HuH-7.5 (cell line): ENCODE measurements around the gene DNAH2.
"Not testable (repeated sequence)": the region's sequence is repeated elsewhere in the genome, so short reads cannot be mapped to it uniquely, and the experiment has no call there.

Experiments
- DNase-seq: peaks from one replicate; pipeline ENCODE4 v3.0.0; 2011; ENCODE audit warnings: low spot score

Gene DNAH2

DNA sequence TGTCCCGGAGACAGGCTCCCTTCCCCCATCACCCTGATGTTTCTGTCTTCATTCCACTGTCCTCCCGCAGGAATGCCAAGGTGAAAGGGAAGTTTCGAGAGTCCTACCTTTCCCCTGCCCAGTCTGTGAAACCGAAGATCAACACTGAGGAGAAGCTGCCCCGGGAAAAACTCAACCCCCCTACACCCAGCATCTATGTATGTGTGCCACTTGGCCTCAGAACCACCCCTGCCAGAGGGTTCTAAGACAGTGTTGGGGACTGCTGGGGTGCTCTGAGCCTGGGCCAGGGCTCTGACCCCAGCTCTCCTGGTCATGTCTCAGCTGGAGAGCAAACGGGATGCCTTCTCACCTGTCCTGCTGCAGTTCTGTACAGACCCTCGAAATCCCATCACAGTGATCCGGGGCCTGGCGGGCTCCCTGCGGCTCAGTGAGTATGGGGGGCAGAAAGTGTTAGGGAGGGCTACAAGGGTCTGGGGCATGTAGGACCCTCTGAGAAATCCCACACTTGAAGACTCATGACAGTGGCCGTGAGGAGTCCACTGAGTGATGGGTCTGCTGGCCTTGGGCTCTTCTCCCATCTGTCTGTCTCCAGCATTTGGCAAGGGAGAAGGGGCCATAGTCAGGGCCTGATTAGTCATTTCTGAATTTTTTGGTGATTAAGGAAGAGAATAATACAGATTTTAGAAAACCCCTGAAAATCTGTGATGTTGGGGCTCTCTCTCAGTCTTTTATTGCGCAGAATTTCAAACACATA is 132.4 kb downstream of the DNAH2 start:
- DNase-seq = no peak

DNA sequence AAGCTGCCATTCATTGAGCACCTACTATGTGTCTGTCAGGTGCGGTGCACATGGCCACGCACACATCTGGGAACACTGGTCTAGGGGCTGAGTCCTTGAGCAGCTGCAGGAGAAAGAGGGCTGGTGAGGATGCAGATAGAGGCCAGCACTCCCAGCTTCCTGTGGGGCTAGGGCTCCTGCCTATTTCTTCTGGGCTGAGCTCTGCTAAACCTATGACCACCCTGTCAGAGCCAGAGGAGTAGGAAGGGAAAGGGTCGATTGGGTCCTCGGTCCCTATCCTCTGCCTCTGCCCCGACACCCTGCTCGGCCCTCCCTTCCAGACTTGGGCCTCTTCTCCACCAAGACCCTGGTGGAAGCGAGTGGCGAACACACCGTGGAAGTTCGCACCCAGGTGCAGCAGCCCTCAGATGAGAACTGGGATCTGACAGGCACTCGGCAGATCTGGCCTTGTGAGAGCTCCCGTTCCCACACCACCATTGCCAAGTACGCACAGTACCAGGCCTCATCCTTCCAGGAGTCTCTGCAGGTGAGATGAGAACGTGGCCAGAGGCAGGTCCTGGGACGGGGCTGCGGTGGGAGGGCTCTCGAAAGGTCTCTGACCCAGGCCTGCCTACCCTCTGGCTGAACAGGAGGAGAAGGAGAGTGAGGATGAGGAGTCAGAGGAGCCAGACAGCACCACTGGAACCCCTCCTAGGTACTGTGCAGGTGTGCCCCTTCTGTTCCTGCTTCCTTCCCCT is 133.3 kb downstream of the DNAH2 start:
- no peak for DNase-seq

DNA sequence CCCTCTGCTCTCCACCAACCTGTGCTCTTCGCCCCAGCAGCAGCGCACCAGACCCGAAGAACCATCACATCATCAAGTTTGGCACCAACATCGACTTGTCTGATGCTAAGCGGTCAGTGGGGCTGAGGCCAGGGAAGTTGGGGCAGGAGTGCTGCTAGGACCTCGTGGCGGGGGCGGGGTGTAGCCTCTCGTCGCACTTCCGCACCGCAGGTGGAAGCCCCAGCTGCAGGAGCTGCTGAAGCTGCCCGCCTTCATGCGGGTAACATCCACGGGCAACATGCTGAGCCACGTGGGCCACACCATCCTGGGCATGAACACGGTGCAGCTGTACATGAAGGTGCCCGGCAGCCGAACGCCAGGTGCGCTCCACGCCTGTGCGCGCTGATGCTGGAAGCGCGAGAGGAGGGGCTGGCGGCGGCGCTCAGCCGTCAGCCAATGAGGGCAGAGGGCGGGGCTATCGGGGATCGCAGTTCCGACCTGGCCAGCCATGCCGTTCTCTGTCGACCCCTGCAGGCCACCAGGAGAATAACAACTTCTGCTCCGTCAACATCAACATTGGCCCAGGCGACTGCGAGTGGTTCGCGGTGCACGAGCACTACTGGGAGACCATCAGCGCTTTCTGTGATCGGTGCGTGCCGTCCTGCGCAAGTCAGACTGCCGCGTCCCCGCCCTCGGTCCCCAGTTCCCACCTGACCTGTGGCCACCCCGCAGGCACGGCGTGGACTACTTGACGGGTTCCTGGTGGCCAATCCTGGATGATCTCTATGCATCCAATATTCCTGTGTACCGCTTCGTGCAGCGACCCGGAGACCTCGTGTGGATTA is 134.1 kb downstream of the DNAH2 start:
- peak; percentile 70 for DNase-seq

DNA sequence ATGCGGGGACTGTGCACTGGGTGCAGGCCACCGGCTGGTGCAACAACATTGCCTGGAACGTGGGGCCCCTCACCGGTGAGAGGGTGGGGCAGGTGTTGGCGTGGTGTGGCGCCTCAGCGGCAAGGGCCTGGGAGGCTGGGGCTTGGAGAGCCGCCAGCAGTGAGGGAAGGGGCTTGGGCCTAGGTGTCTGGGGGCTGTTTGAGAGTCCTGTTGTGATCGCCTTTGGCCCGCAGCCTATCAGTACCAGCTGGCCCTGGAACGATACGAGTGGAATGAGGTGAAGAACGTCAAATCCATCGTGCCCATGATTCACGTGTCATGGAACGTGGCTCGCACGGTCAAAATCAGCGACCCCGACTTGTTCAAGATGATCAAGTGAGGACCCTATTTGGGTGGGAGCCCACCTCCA is 134.7 kb downstream of the DNAH2 start:
- no peak for DNase-seq

DNA sequence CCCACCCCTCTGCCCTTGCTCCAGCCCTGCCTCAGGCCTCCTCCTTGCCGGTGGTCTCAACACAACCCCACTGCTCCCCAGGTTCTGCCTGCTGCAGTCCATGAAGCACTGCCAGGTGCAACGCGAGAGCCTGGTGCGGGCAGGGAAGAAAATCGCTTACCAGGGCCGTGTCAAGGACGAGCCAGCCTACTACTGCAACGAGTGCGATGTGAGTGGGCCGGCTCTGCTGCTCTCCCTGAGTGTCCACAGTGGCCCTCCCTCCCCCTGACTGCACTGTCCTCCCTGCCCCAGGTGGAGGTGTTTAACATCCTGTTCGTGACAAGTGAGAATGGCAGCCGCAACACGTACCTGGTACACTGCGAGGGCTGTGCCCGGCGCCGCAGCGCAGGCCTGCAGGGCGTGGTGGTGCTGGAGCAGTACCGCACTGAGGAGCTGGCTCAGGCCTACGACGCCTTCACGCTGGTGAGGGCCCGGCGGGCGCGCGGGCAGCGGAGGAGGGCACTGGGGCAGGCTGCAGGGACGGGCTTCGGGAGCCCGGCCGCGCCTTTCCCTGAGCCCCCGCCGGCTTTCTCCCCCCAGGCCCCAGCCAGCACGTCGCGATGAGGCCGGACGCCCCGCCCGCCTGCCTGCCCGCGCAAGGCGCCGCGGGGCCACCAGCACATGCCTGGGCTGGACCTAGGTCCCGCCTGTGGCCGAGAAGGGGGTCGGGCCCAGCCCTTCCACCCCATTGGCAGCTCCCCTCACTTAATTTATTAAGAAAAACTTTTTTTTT is 135.6 kb downstream of the DNAH2 start:
- DNase-seq = no peak

DNA sequence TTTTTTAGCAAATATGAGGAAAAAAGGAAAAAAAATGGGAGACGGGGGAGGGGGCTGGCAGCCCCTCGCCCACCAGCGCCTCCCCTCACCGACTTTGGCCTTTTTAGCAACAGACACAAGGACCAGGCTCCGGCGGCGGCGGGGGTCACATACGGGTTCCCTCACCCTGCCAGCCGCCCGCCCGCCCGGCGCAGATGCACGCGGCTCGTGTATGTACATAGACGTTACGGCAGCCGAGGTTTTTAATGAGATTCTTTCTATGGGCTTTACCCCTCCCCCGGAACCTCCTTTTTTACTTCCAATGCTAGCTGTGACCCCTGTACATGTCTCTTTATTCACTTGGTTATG is 136.1 kb downstream of the DNAH2 start:
- no peak for DNase-seq

DNA sequence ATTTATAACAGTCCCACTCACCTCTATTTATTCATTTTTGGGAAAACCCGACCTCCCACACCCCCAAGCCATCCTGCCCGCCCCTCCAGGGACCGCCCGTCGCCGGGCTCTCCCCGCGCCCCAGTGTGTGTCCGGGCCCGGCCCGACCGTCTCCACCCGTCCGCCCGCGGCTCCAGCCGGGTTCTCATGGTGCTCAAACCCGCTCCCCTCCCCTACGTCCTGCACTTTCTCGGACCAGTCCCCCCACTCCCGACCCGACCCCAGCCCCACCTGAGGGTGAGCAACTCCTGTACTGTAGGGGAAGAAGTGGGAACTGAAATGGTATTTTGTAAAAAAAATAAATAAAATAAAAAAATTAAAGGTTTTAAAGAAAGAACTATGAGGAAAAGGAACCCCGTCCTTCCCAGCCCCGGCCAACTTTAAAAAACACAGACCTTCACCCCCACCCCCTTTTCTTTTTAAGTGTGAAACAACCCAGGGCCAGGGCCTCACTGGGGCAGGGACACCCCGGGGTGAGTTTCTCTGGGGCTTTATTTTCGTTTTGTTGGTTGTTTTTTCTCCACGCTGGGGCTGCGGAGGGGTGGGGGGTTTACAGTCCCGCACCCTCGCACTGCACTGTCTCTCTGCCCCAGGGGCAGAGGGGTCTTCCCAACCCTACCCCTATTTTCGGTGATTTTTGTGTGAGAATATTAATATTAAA is 136.7 kb downstream of the DNAH2 start:
- no peak for DNase-seq

DNA sequence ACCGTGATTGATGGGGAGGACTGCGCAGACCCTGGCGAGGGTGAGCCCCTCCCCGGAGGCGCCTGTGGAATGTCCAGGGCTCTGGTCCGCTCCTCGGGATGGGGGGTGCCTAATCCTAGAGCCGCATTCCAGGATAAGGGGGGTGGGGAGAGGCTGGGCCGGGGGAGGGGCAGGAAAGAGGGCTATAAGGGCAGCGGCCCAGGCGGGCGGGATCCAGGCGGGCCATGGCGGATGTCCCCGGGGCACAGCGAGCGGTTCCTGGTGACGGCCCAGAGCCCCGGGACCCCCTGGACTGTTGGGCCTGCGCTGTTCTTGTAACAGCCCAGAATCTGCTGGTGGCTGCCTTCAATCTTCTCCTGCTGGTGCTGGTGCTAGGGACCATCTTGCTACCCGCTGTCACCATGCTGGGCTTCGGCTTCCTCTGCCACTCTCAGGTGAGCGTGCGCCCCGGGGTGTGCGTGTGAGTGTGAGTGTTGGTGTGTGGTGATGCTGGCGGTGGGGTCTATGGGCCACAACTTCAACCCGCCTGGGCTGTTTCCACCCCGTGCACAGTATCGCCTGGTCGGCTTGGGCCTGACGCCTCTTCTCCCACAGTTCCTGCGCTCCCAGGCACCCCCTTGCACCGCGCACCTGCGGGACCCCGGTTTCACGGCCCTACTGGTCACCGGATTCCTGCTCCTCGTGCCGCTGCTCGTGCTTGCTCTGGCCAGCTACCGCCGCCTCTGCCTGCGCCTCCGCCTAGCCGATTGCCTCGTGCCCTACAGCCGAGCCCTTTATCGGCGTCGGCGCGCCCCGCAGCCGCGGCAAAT is 137.5 kb downstream of the DNAH2 start, which contains the start of gene TMEM88:
Gene TMEM88, plus strand, starts transcription at position 216 of the 809 bp plus-strand sequence. Its CDS starts 9 bp downstream, at position 225.
- no peak for DNase-seq

DNA sequence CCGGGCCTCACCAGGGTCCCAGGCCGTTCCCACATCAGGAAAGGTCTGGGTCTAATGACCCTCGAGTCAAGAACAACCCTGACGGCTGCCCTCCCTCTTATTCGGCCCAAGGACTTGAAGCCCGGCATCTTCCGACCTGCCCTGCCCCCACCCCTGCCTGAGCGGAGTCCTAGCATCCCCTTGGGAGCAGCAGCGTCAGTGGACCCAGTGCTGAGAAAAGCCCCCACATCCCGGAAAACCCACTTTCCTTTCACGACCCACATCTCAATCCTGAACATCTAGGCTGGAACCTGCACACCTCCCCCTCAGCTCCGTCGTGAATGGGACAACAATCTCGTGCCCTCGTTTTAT is 138.1 kb downstream of the DNAH2 start:
- no peak for DNase-seq

DNA sequence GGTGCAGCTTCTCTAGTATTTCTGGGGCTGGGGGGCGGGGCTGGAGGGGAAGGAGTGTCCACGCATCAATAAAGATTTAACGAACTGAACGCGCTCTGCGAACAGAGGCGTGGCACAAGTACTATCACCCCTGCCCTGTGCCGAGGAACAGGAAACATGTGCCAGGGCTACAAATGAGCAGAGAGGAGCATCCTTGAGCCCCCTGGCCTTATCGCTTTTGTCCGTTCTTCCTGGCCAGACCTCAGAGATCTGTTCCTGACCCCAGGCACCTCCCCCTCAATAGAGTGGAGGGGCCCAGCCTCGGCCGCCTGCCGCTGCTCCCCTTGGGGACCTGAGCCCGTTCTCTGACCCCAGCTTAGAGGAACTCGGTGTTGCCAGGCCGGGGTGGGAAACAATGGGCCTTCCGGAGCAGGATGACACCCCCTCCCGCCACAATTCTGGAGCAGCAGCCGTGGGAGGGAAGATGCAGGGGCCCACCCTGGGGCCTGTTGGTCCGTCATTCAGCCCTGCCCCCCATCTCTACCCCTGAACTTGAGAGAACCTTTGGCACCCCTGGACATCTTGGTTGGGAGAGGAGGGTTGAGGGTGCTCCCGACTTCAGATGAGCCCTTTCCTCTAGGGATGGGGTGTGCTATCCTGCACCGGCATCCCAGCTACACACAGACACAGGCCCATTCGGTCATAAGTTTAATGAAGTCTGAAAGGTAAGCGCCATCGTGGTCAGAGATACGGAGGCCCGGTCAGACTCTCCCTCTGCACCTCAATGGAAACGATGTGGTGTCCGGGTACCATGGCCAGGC is 138.7 kb downstream of the DNAH2 start:
- DNase-seq = no peak

DNA sequence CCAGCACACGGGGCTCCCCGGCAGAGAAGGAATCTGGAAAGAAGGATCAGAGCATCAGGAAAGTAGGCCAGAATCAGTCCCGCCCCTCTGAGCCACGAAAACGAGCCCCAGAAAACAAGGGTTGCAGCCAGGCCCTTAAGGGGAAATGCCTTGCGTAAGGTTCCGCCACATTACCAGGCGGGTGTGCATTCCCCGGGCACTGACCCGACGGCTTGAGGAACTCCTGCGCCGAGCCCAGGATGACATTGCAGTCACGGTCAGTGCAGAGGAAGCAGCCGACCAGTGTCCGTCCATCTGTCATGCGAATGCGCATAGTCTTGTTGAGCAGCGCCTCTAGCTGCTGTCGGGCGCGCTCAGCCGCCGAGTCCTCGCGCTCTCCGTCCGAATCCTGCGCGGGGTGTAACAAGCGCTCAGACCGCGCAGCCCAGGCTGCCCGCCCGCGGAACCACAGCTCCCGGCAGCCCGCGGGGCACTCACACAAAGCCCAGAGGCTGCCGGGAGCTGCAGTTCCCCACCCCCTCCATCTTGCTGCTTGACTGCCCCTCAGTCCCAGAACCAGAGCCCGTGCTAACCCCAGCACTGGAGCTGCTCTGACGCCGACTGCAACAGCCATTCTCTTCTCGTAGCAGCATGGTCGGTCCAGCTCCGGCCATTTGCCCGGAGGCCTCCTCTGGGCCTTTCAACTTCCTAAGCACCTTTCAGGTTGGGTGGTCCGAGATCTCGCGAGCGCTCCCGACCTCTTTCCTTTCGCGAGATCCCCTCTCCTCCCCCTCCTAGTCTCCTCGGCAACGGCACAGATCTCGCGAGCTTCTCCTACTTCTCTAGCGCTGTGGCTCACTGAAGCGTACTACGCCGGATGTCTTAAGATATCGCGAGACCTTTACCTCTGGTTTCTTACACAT is 139.5 kb downstream of the DNAH2 start, which contains the start of gene NAA38:
Gene NAA38, minus strand, starts transcription at position 749 of the 902 bp plus-strand sequence. Its CDS starts 96 bp downstream, at position 653.
- peak; percentile 84 for DNase-seq

DNA sequence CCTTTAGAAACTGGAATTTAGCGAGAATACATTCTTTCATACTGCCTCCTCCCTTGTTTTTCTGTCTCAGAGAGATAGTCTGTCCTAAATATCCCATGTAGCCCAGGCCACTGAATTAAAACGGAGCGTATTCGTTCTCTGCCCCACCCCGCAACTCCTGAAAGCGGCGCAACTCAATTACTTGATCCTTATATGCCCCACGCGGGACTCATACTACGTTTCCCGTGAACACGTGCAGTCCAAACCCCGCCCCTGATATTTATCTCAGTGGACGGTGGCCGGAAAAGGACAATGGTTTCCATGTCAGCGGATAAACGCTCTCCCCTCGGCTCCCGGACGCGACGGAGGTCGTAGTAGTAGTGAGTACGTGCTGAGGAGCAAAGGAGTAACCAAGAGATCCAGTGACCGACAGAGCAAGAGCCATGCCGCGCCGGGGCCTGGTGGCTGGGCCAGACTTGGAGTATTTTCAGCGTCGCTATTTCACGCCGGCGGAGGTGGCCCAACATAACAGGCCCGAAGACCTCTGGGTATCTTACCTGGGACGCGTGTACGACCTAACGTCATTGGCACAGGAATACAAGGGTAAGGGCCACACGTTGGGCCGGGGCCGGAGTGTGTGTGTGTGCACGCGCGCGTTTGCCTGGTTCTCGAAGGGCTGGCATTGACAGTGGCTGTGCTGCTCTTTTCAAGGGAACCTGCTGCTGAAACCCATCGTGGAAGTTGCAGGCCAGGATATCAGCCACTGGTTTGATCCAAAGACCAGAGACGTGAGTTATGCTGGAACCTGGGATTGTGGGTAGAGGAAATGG is 140.4 kb downstream of the DNAH2 start, which contains the start of gene CYB5D1:
Gene CYB5D1, plus strand, starts transcription at position 291 of the 809 bp plus-strand sequence. Its CDS starts 132 bp downstream, at position 423.
- peak; percentile 48 for DNase-seq

DNA sequence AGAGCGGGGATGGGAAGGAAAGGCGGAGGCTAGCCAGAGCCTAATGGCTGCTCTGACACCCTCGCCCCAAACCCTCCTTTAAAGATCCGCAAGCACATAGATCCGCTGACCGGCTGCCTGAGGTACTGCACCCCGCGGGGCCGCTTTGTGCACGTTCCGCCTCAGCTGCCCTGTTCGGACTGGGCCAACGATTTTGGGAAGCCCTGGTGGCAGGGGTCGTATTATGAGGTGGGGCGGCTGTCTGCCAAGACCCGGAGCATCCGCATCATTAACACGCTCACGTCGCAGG is 140.9 kb downstream of the DNAH2 start:
- DNase-seq = no peak

DNA sequence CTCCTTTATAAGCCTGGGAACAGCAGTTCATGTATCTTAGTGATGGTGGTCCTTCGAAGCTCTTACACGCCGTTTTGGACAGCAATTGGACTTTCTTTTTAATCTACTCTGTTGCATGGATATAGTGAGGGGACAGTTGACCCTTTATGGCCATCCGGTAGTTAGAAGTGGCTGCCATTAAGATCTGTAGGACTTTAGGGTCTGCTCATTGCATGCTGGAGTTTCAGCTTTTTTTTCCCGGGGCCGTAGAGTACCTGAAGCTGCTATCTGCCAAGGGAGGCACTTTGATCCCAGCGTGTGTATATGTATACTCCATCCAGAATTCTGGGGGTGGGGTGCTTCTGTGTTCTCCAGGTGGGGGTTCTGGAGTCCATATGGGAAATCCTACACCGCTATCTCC is 141.5 kb downstream of the DNAH2 start:
- no peak for DNase-seq

DNA sequence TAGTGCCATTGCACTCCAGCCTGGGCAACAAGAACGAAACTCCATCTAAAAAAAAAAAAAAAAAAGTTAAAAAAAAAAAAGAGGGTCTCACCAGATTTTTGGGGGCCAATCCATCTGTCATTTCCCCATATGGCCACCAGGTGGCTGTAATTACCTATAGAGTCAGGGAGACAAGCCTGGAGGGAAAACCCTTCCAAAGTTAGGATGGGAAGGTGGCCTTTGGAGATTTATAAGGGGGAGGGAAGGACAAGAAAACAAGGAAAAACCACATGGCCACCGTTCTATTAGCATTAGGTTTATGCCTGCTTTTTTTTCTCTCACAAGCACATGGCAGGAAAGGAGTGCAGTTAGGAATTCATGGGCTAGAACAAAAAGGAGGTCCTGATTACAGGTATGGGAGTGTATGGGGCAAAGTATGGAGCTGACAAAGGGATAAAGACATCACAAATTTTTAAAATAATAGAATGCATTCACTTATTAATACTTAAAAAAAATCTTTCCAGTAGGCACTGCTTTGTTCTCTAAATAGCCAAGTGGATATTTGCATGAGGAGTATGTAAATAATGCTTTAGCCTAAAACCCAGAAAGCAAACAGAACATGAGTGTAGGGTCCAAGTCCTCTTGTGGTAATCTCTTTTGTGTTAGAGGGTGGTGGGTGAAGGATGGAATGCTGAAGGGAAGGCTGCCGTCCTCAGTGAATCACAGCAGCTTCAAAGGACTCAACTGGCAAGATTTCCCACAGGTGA is 145.3 kb downstream of the DNAH2 start:
- DNase-seq = no peak

DNA sequence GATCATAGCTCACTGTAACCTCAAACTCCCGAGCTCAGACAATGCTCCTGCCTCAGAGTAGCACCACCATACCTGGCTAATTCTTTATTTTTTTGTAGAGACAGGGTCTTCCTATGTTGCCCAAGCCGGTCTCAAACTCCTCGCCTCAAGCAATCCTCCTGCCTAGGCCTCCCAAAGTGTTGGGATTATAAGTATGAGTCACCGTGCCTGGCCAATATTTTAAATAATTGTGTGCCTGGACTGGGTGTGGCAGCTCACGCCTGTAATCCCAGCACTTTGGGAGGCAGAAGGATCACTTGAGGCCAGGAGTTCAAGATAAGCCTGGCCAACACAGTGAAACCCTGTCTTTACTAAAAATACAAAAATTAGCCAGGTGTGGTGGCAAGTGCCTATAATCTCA is 146.8 kb downstream of the DNAH2 start:
- not testable (repeated sequence) for DNase-seq
